ENCODE results near the gene ALPP.
"Not testable (repeated sequence)": the region's sequence is repeated elsewhere in the genome, so short reads cannot be mapped to it uniquely, and the experiment has no call there.

- not testable (repeated sequence) for TF ChIP-seq CTCF (IDR thresholded peaks at IDR 0.05); RFX5 (IDR thresholded peaks at IDR 0.05; ENCODE audit: low read length); POLR2AphosphoS5 (IDR thresholded peaks at IDR 0.05; ENCODE audit: low read depth, low read length); JUND (IDR thresholded peaks at IDR 0.05); REST (IDR thresholded peaks at IDR 0.05; ENCODE audit: low read depth, low read length); USF2 (IDR thresholded peaks at IDR 0.05; ENCODE audit: borderline replicate concordance, low read depth, low read length); FOXJ3 (CRISPR knock-in tag; IDR thresholded peaks at IDR 0.05); RAD21 (IDR thresholded peaks at IDR 0.05; ENCODE audit: low read length)
These were observed 15.3 kb upstream of the ALPP start for GRCh38 chr2:232363064-232363783.
